Esophagus muscularis mucosa (tissue), 4 donors: ENCODE measurements around the gene DEDD.

ENCODE experiments used
- CTCF ChIP-seq, 3 experiments: fragments of 200-600 bp in 2 of 3; fragments of 450-650 bp in 1 of 3; sonication (generic) in 2 of 3; IDR thresholded peaks; one replicate each; pipeline ENCODE4 v1.5.1; 2017 to 2019; ENCODE audit warnings: antibody characterized with exemption in 3 of 3, mild to moderate bottlenecking in 2 of 3, moderate library complexity in 1 of 3
- EP300 ChIP-seq: sonication (generic); formaldehyde crosslinking; IDR thresholded peaks from one replicate; pipeline ENCODE4 v1.6.1; 2017; ENCODE audit warnings: antibody characterized with exemption
- POLR2A ChIP-seq: fragments of 450-650 bp; IDR thresholded peaks from one replicate; pipeline ENCODE4 v1.6.1; 2017; ENCODE audit warnings: antibody characterized with exemption, moderate library complexity, mild to moderate bottlenecking, low read depth
- POLR2AphosphoS5 ChIP-seq, 2 donors: sonication (generic); formaldehyde crosslinking; IDR thresholded peaks; one replicate each; pipeline ENCODE4 v1.6.1; 2017; ENCODE audit warnings: antibody characterized with exemption in 2 of 2

DNA sequence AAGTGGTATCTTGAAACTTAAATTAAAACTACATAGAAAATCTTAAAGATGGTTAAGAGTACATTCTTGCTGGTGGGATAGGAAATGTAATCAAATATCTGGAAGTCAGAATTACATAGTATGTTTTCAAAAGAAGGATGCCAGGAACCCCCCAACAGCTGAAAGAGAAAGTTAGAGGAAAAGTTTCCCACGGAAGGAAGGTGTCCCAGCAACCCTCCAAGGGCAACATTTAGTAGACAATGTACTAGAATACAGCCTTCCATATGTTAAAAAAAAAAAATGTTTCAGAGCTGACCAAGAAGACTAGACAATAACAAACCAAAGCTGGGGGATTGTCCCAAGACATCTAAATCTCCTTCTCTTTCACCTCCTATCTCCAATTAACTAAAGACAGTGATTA is 2.2 kb downstream of the DEDD start:
- TF ChIP-seq CTCF (IDR thresholded peaks at IDR 0.05), result no peak
- TF ChIP-seq POLR2AphosphoS5 (IDR thresholded peaks at IDR 0.05), result no peak
- no peak for TF ChIP-seq POLR2A
- no peak for TF ChIP-seq EP300
